Measurements from ENCODE around the gene FUCA1.

- no peak for TF ChIP-seq EZH2phosphoT487 (IDR thresholded peaks at IDR 0.05; ENCODE audit: borderline replicate concordance)
- TF ChIP-seq CTCF (conservative IDR thresholded peaks at IDR 0.05; ENCODE audit: low read length), result no peak
Observed at GRCh38 chr1:23865543-23865930, 2.6 kb downstream of the FUCA1 start.

Measured in Loucy (cell line).